ENCODE measurements around the gene SEC62.

The SEC62 gene

GRCh38 chr3:170021083-170021482 lies 54.5 kb downstream of the SEC62 start:
- Mint-ChIP-seq H3K9me3 (no peaks in the 10 kb centered on the region), H3K27ac (no peak overlapping the region), H3K27me3 (peaks cover 2% of the 10 kb centered on the region)

GRCh38 chr3:170022336-170022735 lies 55.7 kb downstream of the SEC62 start:
- Mint-ChIP-seq H3K27ac (no peak overlapping the region), H3K4me1 (ENCODE audit: low read depth) (peaks cover 16% of the 10 kb centered on the region), H3K9me3 (no peaks in the 10 kb centered on the region), H3K36me3 (ENCODE audit: low read depth) (no peaks in the 10 kb centered on the region), H3K4me3 (no peak overlapping the region), H3K27me3 (no peaks in the 10 kb centered on the region)
- DNase-seq: no peak

More at GRCh38 chr3:170021083-170021482, 54.5 kb downstream of the SEC62 start:
- Mint-ChIP-seq H3K4me3 (no peak overlapping the region), H3K36me3 (ENCODE audit: low read depth) (no peaks in the 10 kb centered on the region), H3K4me1 (ENCODE audit: low read depth) (peaks cover 15% of the 10 kb centered on the region)
- DNase-seq: no peak

GRCh38 chr3:170023165-170023564 lies 56.6 kb downstream of the SEC62 start:
- Mint-ChIP-seq H3K27ac (no peak overlapping the region), H3K27me3 (no peaks in the 10 kb centered on the region), H3K9me3 (no peaks in the 10 kb centered on the region), H3K4me1 (ENCODE audit: low read depth) (peaks cover 24% of the 10 kb centered on the region), H3K4me3 (no peak overlapping the region), H3K36me3 (ENCODE audit: low read depth) (no peaks in the 10 kb centered on the region)
- no peak for DNase-seq

GRCh38 chr3:170024581-170024980 lies 58.0 kb downstream of the SEC62 start:
- Mint-ChIP-seq H3K27ac (no peak overlapping the region), H3K9me3 (no peaks in the 10 kb centered on the region), H3K4me1 (ENCODE audit: low read depth) (peaks cover 24% of the 10 kb centered on the region), H3K27me3 (no peaks in the 10 kb centered on the region), H3K4me3 (no peak overlapping the region), H3K36me3 (ENCODE audit: low read depth) (no peaks in the 10 kb centered on the region)
- DNase-seq: no peak

- Mint-ChIP-seq H3K27me3 (no peaks in the 10 kb centered on the region), H3K9me3 (no peaks in the 10 kb centered on the region), H3K36me3 (ENCODE audit: low read depth) (no peaks in the 10 kb centered on the region), H3K27ac (peak overlapping the region; percentile 73), H3K4me1 (ENCODE audit: low read depth) (peaks cover 30% of the 10 kb centered on the region), H3K4me3 (no peak overlapping the region)
- no peak for DNase-seq
Measured at GRCh38 chr3:170027233-170028102, 60.9 kb downstream of the SEC62 start.

- no peaks in the 10 kb centered on the region for H3K27me3 Mint-ChIP-seq
- peaks cover 34% of the 10 kb centered on the region for H3K4me1 Mint-ChIP-seq (ENCODE audit: low read depth)
- H3K27ac Mint-ChIP-seq: peak overlapping the region; percentile 57
- H3K36me3 Mint-ChIP-seq (ENCODE audit: low read depth): no peaks in the 10 kb centered on the region
- H3K4me3 Mint-ChIP-seq: no peak overlapping the region
- no peaks in the 10 kb centered on the region for H3K9me3 Mint-ChIP-seq
- peak; percentile 49 for DNase-seq
Measured at GRCh38 chr3:170033489-170033888, 66.9 kb downstream of the SEC62 start.

- Mint-ChIP-seq H3K36me3 (ENCODE audit: low read depth) (no peaks in the 10 kb centered on the region), H3K4me1 (ENCODE audit: low read depth) (peaks cover 27% of the 10 kb centered on the region), H3K27ac (peak within 1 kb of the TSS; percentile 26), H3K27me3 (no peaks in the 10 kb centered on the region), H3K9me3 (no peaks in the 10 kb centered on the region), H3K4me3 (peak within 1 kb of the TSS; percentile 82)
- DNase-seq: peak; percentile 90
Measured at GRCh38 chr3:170037463-170038433, 71.1 kb downstream of the SEC62 start, which contains the start of gene GPR160. Gene GPR160 (plus strand): TSS chr3:170037995. CDS start chr3:170083973, 45,978 bp downstream.

- Mint-ChIP-seq H3K9me3 (no peaks in the 10 kb centered on the region), H3K4me3 (peak overlapping the region; percentile 82), H3K36me3 (ENCODE audit: low read depth) (no peaks in the 10 kb centered on the region), H3K4me1 (ENCODE audit: low read depth) (peaks cover 19% of the 10 kb centered on the region), H3K27me3 (no peaks in the 10 kb centered on the region), H3K27ac (peak overlapping the region; percentile 26)
- peak; percentile 56 for DNase-seq
Measured at GRCh38 chr3:170038434-170039110, 72.0 kb downstream of the SEC62 start.

GRCh38 chr3:170040418-170040817 lies 73.8 kb downstream of the SEC62 start:
- Mint-ChIP-seq H3K4me3 (no peak overlapping the region), H3K27ac (no peak overlapping the region), H3K36me3 (ENCODE audit: low read depth) (no peaks in the 10 kb centered on the region), H3K9me3 (no peaks in the 10 kb centered on the region), H3K4me1 (ENCODE audit: low read depth) (peaks cover 23% of the 10 kb centered on the region), H3K27me3 (no peaks in the 10 kb centered on the region)
- DNase-seq: no peak

GRCh38 chr3:170043506-170043905 lies 76.9 kb downstream of the SEC62 start:
- Mint-ChIP-seq H3K27ac (no peak overlapping the region), H3K9me3 (no peaks in the 10 kb centered on the region), H3K27me3 (no peaks in the 10 kb centered on the region), H3K4me3 (no peak overlapping the region), H3K36me3 (ENCODE audit: low read depth) (no peaks in the 10 kb centered on the region), H3K4me1 (ENCODE audit: low read depth) (peaks cover 25% of the 10 kb centered on the region)
- DNase-seq: no peak

- Mint-ChIP-seq H3K27me3 (no peaks in the 10 kb centered on the region), H3K36me3 (ENCODE audit: low read depth) (no peaks in the 10 kb centered on the region), H3K9me3 (no peaks in the 10 kb centered on the region), H3K4me1 (ENCODE audit: low read depth) (peaks cover 19% of the 10 kb centered on the region), H3K4me3 (no peak overlapping the region), H3K27ac (no peak overlapping the region)
- DNase-seq: no peak
Measured at GRCh38 chr3:170044271-170044670, 77.7 kb downstream of the SEC62 start.

- Mint-ChIP-seq H3K9me3 (no peaks in the 10 kb centered on the region), H3K4me3 (no peak overlapping the region), H3K4me1 (ENCODE audit: low read depth) (peaks cover 18% of the 10 kb centered on the region), H3K36me3 (ENCODE audit: low read depth) (no peaks in the 10 kb centered on the region), H3K27me3 (no peaks in the 10 kb centered on the region), H3K27ac (peak overlapping the region; percentile 55)
- no peak for DNase-seq
Measured at GRCh38 chr3:170044795-170045244, 78.2 kb downstream of the SEC62 start.

GRCh38 chr3:170046269-170047132 lies 79.9 kb downstream of the SEC62 start:
- Mint-ChIP-seq H3K27ac (no peak overlapping the region), H3K4me1 (ENCODE audit: low read depth) (peaks cover 16% of the 10 kb centered on the region), H3K9me3 (no peaks in the 10 kb centered on the region)

More at GRCh38 chr3:170046269-170047132, 79.9 kb downstream of the SEC62 start:
- no peaks in the 10 kb centered on the region for H3K27me3 Mint-ChIP-seq
- no peak for DNase-seq
- no peaks in the 10 kb centered on the region for H3K36me3 Mint-ChIP-seq (ENCODE audit: low read depth)
- no peak overlapping the region for H3K4me3 Mint-ChIP-seq

Measured in activated T-cell treated with anti-CD3 and anti-CD28 coated beads, Interleukin-2, amount 50 U/mL, for 24 hours (primary cell).